Activated naive CD8-positive, alpha-beta T cell treated with anti-CD3 and anti-CD28 coated beads, Interleukin-2, amount 10 ng/mL, durations not matched to agents 7 days and 5 days (primary cell): ENCODE measurements around the gene GALNT18. TPM values are rescaled to one million over a fixed set of nuclear protein-coding genes. Genes with fewer than 3 reads are reported as not detected.

Experiments used
- ATAC-seq: fragments of 150-1000 bp; cut with Tn5 transposase; one replicate; pipeline ENCODE4 v1.10.0; 2021; ENCODE audit warnings: low read depth, moderate library complexity
- POLR2A ChIA-PET: fragments of 350-600 bp; sonication (Branson Sonifier 250); formaldehyde crosslinking; loops from one replicate; lab custom pipeline; 2021; ENCODE audit warnings: antibody characterized with exemption; lab: Charles Lee
- DNase-seq: peaks from one replicate; pipeline ENCODE4 v3.0.0; 2021
- H3K27ac Mint-ChIP-seq: one replicate; pipeline ENCODE4 v1.8.0; 2022; ENCODE audit warnings: mild to moderate bottlenecking, mixed read lengths
- H3K27me3 Mint-ChIP-seq: one replicate; pipeline ENCODE4 v1.8.0; 2022; ENCODE audit warnings: mild to moderate bottlenecking, moderate library complexity, mixed read lengths
- H3K36me3 Mint-ChIP-seq: one replicate; pipeline ENCODE4 v1.8.0; 2021; ENCODE audit warnings: mild to moderate bottlenecking, mixed read lengths
- H3K4me1 Mint-ChIP-seq: one replicate; pipeline ENCODE4 v1.8.0; 2021; ENCODE audit warnings: mixed read lengths
- H3K4me3 Mint-ChIP-seq: one replicate; pipeline ENCODE4 v1.8.0; 2022; ENCODE audit warnings: mild to moderate bottlenecking, moderate library complexity, mixed read lengths
- H3K9me3 Mint-ChIP-seq: one replicate; pipeline ENCODE4 v1.8.0; 2021; ENCODE audit warnings: mixed read lengths
- total RNA-seq, 2 experiments: library from RNA; stranded (reverse); gene quantifications; one replicate each; pipeline ENCODE4 v1.2.3, GENCODE V29; 2021

Gene GALNT18
- total RNA-seq, 2 experiments from 2014 or later: 1.7 to 2.0 TPM

DNA sequence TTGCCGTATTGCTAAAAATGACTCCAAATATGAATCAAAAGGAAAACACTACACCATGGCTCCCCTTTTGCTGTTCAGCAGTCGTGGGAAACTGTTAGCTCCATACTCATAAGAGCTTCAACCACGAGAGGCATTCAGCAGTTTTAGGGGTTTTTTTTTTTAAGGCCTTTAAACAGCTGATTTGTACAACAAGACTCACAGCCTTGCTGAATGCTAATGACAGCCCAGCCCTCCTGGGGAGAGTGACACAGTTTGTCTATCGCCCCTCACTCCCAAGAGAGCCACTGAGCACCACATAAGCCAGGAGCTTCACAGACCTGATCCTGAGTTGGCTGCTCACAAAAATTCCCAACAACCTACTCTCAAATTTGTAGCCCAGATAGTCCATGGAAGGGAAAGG lies 32.4 kb downstream of the GALNT18 start:
- Mint-ChIP-seq H3K27ac (no peak overlapping the region), H3K9me3 (no peaks in the 10 kb centered on the region)
- POLR2A ChIA-PET: no interaction called here

DNA sequence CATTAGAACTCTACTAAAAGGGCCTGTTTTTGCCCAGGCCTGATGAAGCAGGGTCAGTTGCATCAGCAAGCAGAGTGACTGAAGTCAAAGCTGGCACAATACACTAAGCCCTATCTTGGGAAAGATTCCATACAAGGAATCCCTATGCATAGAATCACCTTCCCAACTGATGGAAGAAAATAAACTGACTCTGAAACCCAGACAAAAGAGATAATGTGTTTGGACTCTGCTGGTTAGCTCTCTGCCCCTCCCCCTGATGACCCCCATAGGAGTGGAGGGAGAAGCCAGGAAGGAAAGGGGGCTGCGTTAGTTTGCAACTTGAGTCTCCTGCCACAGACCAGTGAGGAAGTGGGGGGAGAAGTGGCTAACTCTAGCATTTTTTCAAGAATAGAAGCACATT lies 32.9 kb downstream of the GALNT18 start:
- POLR2A ChIA-PET: no interaction called here
- H3K4me1 Mint-ChIP-seq: peaks cover 4% of the 10 kb centered on the region
- DNase-seq: no peak
- no peaks in the 10 kb centered on the region for H3K36me3 Mint-ChIP-seq
- H3K27ac Mint-ChIP-seq: no peak overlapping the region
- H3K27me3 Mint-ChIP-seq: no peaks in the 10 kb centered on the region
- no peak for ATAC-seq
- no peaks in the 10 kb centered on the region for H3K9me3 Mint-ChIP-seq
- no peak overlapping the region for H3K4me3 Mint-ChIP-seq

More for the DNA sequence above, 32.4 kb downstream of the GALNT18 start:
- no peak for DNase-seq
- H3K36me3 Mint-ChIP-seq: no peaks in the 10 kb centered on the region
- ATAC-seq: no peak
- H3K4me3 Mint-ChIP-seq: no peak overlapping the region
- H3K4me1 Mint-ChIP-seq: peaks cover 4% of the 10 kb centered on the region
- no peaks in the 10 kb centered on the region for H3K27me3 Mint-ChIP-seq

DNA sequence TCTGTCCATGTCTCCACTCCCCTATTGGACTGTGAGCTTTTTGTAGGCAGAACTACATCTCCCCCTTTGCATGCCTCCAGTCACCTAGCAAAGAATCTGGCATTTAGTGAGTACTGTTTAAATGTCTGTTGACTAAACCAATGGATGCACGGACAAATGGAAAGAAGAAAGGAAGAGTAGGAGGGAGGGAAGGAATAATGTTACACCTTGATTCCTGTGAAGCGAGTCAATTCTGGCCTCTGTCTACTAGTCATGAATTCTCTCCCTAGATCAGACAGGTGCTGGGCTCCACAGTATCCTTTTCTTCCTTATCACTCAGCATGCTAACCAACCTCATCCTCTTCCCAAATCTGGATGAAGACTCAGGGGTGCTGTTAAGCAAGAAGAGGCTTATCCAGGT lies 33.6 kb downstream of the GALNT18 start:
- no peak for ATAC-seq
- peaks cover 4% of the 10 kb centered on the region for H3K4me1 Mint-ChIP-seq
- DNase-seq: no peak
- H3K27ac Mint-ChIP-seq: no peak overlapping the region
- H3K27me3 Mint-ChIP-seq: no peaks in the 10 kb centered on the region
- POLR2A ChIA-PET: no interaction called here
- no peak overlapping the region for H3K4me3 Mint-ChIP-seq
- no peaks in the 10 kb centered on the region for H3K36me3 Mint-ChIP-seq
- H3K9me3 Mint-ChIP-seq: no peaks in the 10 kb centered on the region

DNA sequence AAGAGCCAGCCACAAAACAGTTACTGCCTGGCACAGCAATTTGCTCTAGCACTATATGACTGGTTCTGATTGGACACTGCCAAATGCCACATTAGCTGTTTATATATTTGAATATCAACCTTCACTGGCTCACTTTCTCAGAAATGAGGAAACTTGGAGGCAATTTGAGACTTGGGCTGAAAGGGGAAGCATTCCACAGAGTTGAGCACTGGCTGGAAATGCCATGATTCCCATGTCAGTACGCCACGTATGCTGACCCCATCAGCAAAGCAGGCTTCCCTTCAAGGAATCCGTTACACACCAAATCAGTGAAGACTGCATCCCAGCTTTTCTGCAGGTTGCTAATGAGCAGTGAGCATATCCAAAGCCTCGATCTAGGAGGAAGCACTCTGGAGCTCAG lies 34.7 kb downstream of the GALNT18 start:
- POLR2A ChIA-PET: interaction anchor here (0.6 kb wide), 1 partner anchor 305 kb away, joined by 3 read pairs; no protein-coding TSS in a partner anchor
- Mint-ChIP-seq H3K9me3 (no peaks in the 10 kb centered on the region), H3K27ac (no peak overlapping the region), H3K4me1 (peaks cover 4% of the 10 kb centered on the region), H3K27me3 (no peaks in the 10 kb centered on the region), H3K4me3 (no peak overlapping the region), H3K36me3 (no peaks in the 10 kb centered on the region)
- ATAC-seq: no peak
- DNase-seq: no peak

DNA sequence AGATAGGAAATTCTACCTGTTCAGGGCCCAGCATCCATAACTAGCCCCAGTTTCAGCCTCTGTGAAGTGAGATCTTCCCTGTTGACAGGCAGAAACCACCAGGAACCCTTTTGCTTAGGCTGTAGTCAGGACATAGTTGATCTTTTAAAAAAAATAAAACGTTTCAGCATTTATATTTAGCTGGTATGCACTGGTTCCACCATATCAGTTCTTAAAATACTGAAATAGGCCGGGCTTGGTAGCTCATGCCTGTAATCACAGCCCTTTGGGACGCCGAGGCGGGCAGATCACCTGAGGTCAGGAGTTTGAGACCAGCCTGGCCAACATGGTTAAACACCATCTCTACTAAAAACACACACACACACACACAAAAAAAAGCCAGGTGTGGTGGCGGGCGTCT lies 35.3 kb downstream of the GALNT18 start:
- no peaks in the 10 kb centered on the region for H3K9me3 Mint-ChIP-seq
- H3K4me1 Mint-ChIP-seq: peaks cover 4% of the 10 kb centered on the region
- POLR2A ChIA-PET: no interaction called here
- no peaks in the 10 kb centered on the region for H3K36me3 Mint-ChIP-seq
- H3K27me3 Mint-ChIP-seq: no peaks in the 10 kb centered on the region
- DNase-seq: no peak
- ATAC-seq: no peak
- H3K27ac Mint-ChIP-seq: no peak overlapping the region
- H3K4me3 Mint-ChIP-seq: no peak overlapping the region

DNA sequence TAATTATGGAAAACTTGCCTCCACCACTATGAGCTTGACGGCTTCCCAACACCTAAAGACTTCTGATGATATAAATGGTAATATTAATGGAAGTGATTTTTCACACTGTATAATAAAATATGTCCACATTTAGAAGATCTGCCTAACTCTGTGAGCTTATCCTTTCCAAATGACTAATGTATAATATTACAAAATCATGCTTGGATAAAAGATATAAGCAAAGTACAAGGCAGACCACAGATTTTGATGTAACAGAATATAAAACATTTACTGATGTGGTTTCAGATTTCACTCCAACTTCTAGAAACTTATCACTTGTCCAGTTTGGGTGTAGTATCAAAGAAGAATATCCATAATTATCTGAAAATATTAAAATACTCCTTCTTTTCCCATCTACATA lies 36.9 kb downstream of the GALNT18 start:
- no peak for ATAC-seq
- no peak overlapping the region for H3K4me3 Mint-ChIP-seq
- POLR2A ChIA-PET: no interaction called here

DNA sequence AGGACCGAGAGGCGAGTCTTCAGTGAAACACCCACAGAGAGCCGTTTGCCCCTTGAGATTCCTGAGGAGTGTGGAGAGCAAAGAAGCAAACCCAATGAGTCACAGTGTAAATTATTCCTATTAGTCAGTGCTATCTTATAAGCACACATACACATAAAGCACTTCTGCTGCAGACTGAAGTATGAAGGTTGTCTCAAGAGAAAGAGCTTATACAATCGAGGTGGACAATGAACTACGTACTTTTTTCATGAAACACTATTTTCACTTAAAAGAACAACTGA lies 37.3 kb downstream of the GALNT18 start:
- Mint-ChIP-seq H3K4me1 (peaks cover 4% of the 10 kb centered on the region), H3K27ac (no peak overlapping the region), H3K4me3 (no peak overlapping the region), H3K27me3 (no peaks in the 10 kb centered on the region), H3K36me3 (no peaks in the 10 kb centered on the region), H3K9me3 (no peaks in the 10 kb centered on the region)
- POLR2A ChIA-PET: no interaction called here
- no peak for DNase-seq
- no peak for ATAC-seq

More for the DNA sequence above, 36.9 kb downstream of the GALNT18 start:
- peaks cover 4% of the 10 kb centered on the region for H3K4me1 Mint-ChIP-seq
- no peaks in the 10 kb centered on the region for H3K27me3 Mint-ChIP-seq
- DNase-seq: no peak
- no peaks in the 10 kb centered on the region for H3K36me3 Mint-ChIP-seq
- H3K27ac Mint-ChIP-seq: no peak overlapping the region
- no peaks in the 10 kb centered on the region for H3K9me3 Mint-ChIP-seq

DNA sequence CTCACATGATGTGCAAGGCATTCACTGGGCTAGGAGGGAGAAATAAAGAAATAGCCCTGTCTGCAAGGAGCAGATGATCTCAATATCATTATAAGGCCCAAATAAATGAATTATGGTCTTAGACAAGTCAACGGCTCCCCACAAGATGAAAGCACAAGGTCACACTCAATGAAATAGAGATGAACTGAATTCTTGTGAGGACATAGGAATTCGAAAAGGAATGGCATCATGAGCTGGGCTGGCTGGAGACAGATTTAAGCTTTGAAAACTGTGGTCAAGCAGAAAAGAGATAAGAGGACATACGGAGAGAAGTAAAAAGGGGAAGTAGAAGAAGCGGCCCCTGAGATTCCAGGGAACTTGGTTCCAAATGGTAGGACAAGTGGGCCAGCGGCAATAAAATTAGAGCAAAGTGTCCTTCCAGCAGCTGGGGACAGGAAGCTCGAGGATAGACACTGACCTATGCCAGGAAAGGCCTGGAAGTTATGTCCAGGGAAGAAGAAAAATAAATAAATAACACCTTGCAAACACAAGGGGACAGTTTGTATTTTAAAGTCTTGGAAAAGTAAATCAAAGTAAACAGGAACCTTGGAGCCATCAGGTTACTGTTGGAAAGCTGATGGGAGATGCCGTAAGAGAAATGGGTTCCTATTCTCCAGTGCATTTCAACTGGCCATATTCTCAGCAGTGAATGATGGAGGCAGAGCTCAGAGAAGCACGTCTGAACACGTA lies 37.8 kb downstream of the GALNT18 start:
- H3K27me3 Mint-ChIP-seq: no peaks in the 10 kb centered on the region
- ATAC-seq (no peak), DNase-seq (no peak)
- H3K4me1 Mint-ChIP-seq: no peaks in the 10 kb centered on the region
- no peak overlapping the region for H3K27ac Mint-ChIP-seq
- no peaks in the 10 kb centered on the region for H3K36me3 Mint-ChIP-seq
- H3K4me3 Mint-ChIP-seq: no peak overlapping the region
- H3K9me3 Mint-ChIP-seq: no peaks in the 10 kb centered on the region
- POLR2A ChIA-PET: no interaction called here

DNA sequence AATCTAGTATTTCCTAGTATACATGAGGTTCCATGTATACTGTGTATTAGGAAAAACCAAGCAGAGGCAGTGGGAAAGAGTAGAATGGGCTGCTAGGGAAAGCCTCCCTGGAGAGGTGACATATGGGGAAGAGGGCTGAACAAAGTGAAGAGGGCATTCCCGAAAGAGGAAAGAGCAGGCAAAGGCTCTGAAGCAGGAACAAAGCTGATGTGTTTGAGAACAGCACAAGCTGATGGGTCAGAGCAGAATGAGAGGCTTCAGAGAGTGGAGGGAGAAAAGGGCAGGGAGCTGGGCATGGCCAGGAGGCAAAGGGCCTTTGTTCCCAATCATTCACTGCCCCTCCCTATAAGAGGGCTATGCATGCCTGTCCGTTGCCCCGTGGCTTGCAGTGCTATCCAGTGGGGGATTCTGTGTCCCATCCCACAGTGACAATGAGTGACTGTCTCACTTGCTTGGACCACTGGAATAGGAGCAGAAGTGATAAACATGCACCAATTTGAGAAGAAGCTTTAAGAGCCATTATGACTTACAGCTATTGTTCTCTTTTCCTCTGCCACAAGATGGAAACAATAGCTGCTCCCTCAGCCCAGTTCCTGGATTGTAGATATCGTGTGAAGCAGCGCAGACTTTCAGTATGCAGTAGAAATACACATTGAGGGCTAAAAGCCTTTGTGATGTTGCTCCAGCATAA lies 39.6 kb downstream of the GALNT18 start:
- Mint-ChIP-seq H3K36me3 (no peaks in the 10 kb centered on the region), H3K27me3 (no peaks in the 10 kb centered on the region), H3K9me3 (no peaks in the 10 kb centered on the region), H3K4me1 (peaks cover 2% of the 10 kb centered on the region), H3K4me3 (no peak overlapping the region), H3K27ac (no peak overlapping the region)
- no peak for ATAC-seq
- POLR2A ChIA-PET: no interaction called here
- no peak for DNase-seq

DNA sequence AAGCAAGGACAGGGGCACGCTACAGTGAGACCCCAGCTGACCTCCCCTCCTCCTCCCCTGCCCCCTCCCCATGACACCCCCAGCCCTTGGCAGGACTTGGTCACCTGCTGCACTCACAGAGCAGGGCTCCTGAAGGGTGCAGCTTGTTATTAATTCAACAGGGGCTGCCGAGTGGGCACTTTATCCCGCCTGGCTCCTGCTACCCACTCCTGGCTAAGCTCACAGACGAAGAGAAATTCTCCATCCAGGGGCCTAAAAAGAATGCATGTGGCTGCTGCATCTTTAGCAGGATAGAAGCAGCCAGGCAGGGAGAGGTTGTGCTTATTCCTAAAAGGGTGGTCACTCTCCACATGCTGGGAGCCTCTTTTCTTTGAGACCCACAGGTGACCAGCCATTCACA lies 40.3 kb downstream of the GALNT18 start:
- no peaks in the 10 kb centered on the region for H3K36me3 Mint-ChIP-seq
- peaks cover 2% of the 10 kb centered on the region for H3K4me1 Mint-ChIP-seq
- ATAC-seq: no peak
- POLR2A ChIA-PET: no interaction called here
- H3K27ac Mint-ChIP-seq: no peak overlapping the region
- DNase-seq: no peak
- H3K27me3 Mint-ChIP-seq: no peaks in the 10 kb centered on the region
- H3K4me3 Mint-ChIP-seq: no peak overlapping the region
- H3K9me3 Mint-ChIP-seq: no peaks in the 10 kb centered on the region

DNA sequence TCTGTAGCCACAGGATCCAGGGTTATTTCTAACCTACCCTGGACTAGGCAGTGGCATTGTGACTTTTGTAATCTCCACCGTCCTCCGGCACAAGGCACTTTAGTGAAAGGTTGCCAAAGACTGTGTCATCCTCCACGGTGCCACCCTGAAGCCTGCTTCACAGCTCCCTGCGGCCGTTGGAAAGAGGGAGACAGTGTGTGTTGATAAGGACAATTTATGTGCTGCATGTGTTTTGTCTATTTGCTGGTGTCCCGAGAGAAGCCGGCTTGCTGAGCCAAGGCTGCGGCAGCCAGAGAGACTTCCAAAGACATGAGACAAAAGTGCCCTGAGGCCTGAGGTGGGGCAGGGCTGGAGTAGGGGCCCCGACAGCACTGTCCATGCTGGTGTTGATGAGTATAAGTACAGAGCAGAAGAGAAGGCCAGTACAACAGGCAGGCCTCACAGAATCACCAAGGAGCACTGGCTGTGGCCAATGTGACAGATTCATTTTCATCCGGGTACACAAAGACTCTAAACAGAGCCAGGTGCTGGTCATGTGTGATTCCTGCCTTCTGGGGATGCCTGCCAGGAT lies 40.9 kb downstream of the GALNT18 start:
- ATAC-seq (no peak), DNase-seq (no peak)
- no peak overlapping the region for H3K4me3 Mint-ChIP-seq
- H3K36me3 Mint-ChIP-seq: no peaks in the 10 kb centered on the region
- no peak overlapping the region for H3K27ac Mint-ChIP-seq
- H3K9me3 Mint-ChIP-seq: no peaks in the 10 kb centered on the region
- H3K4me1 Mint-ChIP-seq: peaks cover 2% of the 10 kb centered on the region
- H3K27me3 Mint-ChIP-seq: no peaks in the 10 kb centered on the region
- POLR2A ChIA-PET: no interaction called here

DNA sequence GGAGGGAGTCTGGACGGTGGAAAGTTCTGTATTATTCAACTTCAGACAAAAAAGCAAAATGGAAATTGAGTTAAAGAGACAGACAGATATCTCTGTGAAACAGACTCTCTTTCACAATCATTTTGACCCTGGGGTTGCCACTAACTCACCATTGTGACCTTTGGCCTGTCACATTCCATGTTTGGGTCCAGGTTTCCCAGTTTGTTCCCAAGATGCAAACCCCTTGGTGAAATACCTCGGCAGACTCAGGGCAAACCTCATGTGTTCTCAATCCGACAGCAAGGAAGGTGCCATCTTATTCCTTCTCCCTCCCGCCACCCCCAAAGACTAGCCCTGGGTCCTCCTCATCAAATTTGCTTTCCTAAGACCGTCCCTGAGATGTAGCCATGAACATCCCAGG lies 41.8 kb downstream of the GALNT18 start:
- Mint-ChIP-seq H3K9me3 (no peaks in the 10 kb centered on the region), H3K4me3 (no peak overlapping the region), H3K36me3 (no peaks in the 10 kb centered on the region), H3K4me1 (peaks cover 2% of the 10 kb centered on the region), H3K27me3 (peaks cover 2% of the 10 kb centered on the region), H3K27ac (no peak overlapping the region)
- DNase-seq (no peak), ATAC-seq (no peak)
- POLR2A ChIA-PET: no interaction called here

DNA sequence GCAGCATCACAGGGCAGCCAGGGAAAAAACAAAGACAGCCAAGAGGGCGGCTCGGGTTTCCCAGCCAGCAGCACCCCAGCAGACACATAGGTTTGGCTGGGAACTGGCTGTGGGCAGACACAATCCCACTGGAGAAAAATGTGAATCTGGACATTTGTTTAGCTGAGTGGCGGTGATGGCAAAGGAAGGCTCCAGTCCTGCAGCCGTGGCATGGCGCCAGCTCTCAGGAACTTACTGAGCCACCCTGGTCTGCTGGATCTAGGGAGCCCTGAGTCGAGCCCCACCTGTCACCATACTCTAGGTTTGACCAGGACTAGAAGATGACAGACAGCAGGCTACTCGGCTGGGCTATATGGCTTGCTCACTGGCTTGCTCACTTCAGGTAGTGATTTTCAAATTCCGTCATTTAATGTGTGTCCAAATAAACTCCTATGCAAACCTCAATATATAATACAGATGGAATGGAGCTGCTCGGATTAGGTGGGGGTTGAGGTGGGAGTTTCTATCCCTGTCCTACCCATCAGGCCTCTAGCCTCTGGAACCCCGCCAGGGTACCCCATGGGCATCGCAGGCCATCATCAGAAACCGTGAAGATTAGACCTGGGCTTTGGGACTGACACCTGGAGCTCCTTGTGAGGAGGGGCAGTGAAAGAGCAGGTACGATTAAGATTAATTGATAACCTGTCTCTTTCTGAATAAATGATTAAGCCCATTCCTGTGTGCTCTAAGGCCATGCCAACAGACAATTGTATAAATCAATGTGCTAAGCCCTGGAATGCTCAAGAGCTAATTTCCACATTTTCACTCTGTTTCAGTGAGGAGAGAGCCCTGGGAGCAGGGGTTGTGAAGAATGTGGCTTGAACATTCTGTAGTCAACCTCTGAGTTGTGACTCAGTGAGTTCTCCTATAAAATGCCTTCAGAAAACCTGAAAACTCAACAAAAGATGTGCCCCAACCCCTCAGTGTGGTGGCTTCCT lies 42.5 kb downstream of the GALNT18 start:
- ATAC-seq (no peak), DNase-seq (no peak)
- no peak overlapping the region for H3K4me3 Mint-ChIP-seq
- peaks cover 2% of the 10 kb centered on the region for H3K27me3 Mint-ChIP-seq
- POLR2A ChIA-PET: no interaction called here
- H3K36me3 Mint-ChIP-seq: no peaks in the 10 kb centered on the region
- H3K9me3 Mint-ChIP-seq: no peaks in the 10 kb centered on the region
- peaks cover 2% of the 10 kb centered on the region for H3K4me1 Mint-ChIP-seq
- no peak overlapping the region for H3K27ac Mint-ChIP-seq
